Activated CD8-positive, alpha-beta memory T cell treated with anti-CD3 and anti-CD28 coated beads for 36 hours (primary cell): ENCODE results near the gene KCNQ1. TPM values are rescaled to one million over a fixed set of nuclear protein-coding genes. Genes with fewer than 3 reads are reported as not detected.

Experiments
- CTCF ChIA-PET: fragments of 350-600 bp; sonication (Branson Sonifier 250); formaldehyde crosslinking; loops from one replicate; lab custom pipeline; 2021; ENCODE audit warnings: antibody characterized with exemption; lab: Charles Lee
- POLR2A ChIA-PET: fragments of 350-600 bp; sonication (Branson Sonifier 250); formaldehyde crosslinking; loops from one replicate; lab custom pipeline; 2021; ENCODE audit warnings: antibody characterized with exemption; lab: Charles Lee
- total RNA-seq, 2 experiments: library from RNA; stranded (reverse); gene quantifications; one replicate each; pipeline ENCODE4 v1.2.3, GENCODE V29; 2021

Gene KCNQ1
- total RNA-seq, 2 experiments from 2014 or later, result 3.1 to 3.9 TPM

DNA sequence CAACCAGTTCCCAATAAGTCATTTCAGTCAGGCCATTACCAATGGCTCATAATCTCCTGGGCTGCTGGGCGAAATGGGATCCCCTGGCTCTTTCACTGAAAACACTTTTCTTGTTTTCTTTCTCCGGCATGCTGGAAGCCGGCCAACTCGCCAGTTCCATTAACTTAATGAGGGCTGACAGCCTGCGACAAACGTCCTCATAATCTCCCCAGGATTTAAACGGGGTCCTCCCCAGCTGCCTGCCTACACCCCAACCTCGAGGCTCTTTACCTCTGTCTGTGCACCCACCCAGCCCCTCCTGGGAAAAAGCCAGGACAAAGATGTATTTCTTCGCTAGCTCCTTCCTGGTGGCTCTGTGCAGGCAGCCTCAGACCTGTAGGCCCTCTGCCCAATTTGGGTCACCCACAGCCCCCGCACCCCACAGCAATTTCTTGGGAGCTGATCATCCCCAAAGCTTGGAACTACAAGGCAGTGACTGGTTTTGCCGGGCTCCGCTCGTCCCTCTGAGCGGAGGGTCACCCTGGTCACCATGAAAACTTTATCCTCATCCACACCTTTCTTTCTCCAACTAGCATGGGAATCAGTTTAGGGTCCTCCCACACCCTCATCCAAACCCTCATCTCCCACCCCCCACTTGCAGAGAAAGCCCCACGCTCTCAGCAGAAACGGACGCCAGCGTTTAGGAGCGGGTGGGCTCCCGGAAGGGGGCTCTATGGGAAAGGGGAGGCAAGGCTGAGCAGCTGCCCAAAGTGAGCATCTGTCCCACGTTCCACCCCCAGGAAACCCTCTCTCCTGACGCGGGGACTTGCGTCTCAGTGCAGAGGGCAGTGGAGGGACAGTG, 306.1 kb downstream of the KCNQ1 start:
- POLR2A ChIA-PET, result no interaction called here
- CTCF ChIA-PET, result no interaction called here

- ChIA-PET POLR2A (no interaction called here), CTCF (no interaction called here)
Measured at GRCh38 chr11:2751523-2752203, 306.9 kb downstream of the KCNQ1 start.

DNA sequence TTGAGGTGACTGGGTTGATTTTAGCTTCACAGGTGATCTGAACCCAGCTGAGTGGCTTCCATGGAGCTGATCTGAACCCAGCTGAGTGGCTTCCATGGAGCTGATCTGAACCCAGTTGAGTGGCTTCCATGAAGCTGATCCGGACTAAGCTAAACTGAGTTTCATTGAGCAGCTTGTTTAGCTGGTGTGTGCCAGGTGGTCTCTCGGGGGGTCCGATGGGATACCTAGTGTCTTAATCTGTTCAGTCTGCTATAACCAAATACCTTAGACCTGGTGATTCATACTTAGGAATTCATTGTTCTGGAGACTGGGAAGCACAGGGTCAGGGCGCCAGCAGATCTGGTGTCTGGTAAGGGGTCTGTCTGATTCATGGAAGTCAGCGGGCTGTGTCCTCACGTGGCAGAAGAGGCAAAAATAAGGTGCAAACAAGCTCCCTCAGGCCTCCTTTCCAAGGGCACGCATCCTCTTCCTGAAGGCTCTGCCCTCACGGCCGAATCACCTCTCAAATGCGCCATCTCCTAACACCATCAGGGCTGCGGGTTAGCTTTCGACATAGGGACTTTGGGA, 307.5 kb downstream of the KCNQ1 start:
- POLR2A ChIA-PET, result no interaction called here
- CTCF ChIA-PET, result no interaction called here

DNA sequence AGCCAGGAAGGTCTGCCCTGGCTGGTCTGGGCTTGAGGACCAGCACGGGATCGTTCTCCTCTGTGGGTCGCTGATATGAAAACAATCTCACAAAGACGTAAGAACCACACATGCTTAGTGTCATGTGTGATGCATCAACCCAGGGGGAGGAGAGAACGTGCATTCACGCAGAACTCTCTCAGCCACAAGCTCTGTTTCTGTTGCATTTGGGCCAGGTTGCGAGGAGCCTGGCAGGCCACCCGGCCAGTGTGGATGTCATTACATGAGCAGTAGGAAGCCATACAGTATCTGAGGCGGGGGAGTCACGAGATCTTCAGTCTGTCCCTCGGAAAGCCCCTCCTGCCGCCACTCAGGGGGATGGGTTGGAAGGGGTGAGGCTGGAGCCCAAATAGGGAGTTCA, 308.1 kb downstream of the KCNQ1 start:
- ChIA-PET CTCF (no interaction called here), POLR2A (no interaction called here)

DNA sequence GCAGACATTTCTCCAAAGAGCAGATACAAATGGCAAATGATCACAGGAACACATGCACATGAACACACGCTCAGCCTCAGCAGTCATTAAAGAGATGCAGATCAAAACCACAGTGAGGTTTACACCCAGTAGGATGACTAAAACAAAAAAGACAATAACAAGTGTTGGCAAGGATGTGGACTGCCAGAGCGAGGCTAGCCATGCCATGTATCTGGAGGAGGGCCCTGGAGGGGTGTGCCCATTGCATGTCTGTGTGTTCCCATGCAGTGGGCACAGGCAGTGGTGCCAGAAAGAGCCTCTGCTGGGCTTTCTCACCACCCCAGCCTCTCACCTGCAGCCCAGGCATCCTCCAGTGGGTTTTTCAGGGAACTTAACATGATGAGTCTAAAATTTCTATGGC, 309.2 kb downstream of the KCNQ1 start:
- ChIA-PET POLR2A (no interaction called here), CTCF (no interaction called here)

- POLR2A ChIA-PET, result no interaction called here
- CTCF ChIA-PET, result no interaction called here
Measured at GRCh38 chr11:2755071-2755470, 310.3 kb downstream of the KCNQ1 start.

DNA sequence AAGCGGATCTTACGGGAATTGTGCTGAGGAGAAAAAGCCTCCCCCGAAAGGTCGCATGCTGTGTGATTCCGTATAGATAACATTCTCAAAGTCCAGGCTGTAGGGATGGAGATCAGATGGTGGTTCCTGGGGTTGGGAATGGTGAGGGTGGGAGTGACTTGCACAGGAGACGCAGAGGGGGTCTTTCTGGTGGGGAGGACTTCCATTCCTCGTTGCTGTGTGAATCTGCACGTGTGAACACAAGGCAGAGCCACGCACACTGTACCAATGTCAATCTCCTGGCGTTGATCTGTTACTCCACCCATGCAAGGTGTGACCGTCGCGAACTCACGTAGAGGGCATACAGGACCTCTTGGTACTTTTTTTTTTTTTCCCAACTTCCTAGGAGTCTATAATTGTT, 313.9 kb downstream of the KCNQ1 start:
- CTCF ChIA-PET, result no interaction called here
- POLR2A ChIA-PET, result no interaction called here

- ChIA-PET CTCF (no interaction called here), POLR2A (no interaction called here)
Measured at GRCh38 chr11:2759228-2760195, 314.7 kb downstream of the KCNQ1 start.

GRCh38 chr11:2760196-2760871, 315.5 kb downstream of the KCNQ1 start:
- ChIA-PET CTCF (no interaction called here), POLR2A (no interaction called here)

GRCh38 chr11:2761131-2762030, 316.6 kb downstream of the KCNQ1 start:
- POLR2A ChIA-PET, result no interaction called here
- CTCF ChIA-PET, result no interaction called here

GRCh38 chr11:2762031-2762380, 317.2 kb downstream of the KCNQ1 start:
- CTCF ChIA-PET, result no interaction called here

DNA sequence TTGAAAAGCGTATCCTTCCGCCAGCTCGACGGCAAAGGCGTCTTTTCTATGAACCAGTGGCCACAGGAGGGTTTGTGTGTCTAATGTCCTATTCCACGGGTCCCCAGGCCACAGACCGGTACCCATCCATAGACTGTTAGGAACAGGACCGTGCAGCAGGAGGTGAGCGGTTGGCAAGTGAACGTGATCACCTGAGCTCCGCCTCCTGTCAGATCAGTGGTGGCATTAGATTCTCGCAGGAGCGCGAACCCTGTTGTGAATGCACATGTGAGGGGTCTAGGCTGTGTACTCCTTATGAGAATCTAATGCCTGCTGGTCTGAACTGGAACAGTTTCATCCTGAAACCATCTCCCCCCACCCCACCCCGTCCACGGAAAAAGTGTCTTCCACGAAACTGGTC, 317.6 kb downstream of the KCNQ1 start:
- ChIA-PET CTCF (no interaction called here), POLR2A (no interaction called here)

More at GRCh38 chr11:2762031-2762380, 317.2 kb downstream of the KCNQ1 start:
- POLR2A ChIA-PET, result no interaction called here

DNA sequence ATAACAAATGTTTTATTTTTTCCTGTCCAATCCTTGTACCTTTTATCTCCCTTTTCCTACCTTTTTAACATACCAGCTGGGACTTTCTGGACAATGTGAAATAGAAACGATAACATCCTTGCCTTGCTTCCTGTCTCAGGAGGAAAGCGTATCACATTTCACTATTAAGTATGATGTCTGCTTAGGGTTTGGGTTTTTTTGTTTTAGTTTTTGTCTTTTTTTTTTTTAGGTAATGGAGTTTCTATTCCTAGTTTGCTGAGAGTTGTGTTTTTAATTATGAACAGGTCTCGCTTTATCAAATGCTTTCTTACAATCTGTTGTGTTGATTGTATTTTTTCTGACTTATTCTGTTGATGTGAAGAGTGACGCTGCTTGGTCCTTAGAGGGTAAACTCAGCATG, 319.2 kb downstream of the KCNQ1 start:
- ChIA-PET POLR2A (no interaction called here), CTCF (no interaction called here)

GRCh38 chr11:2765491-2765890, 320.7 kb downstream of the KCNQ1 start:
- CTCF ChIA-PET, result no interaction called here
- POLR2A ChIA-PET, result no interaction called here

- POLR2A ChIA-PET, result no interaction called here
- CTCF ChIA-PET, result no interaction called here
Measured at GRCh38 chr11:2766166-2766565, 321.4 kb downstream of the KCNQ1 start.

- CTCF ChIA-PET, result no interaction called here
Measured at GRCh38 chr11:2767071-2767470, 322.3 kb downstream of the KCNQ1 start.

DNA sequence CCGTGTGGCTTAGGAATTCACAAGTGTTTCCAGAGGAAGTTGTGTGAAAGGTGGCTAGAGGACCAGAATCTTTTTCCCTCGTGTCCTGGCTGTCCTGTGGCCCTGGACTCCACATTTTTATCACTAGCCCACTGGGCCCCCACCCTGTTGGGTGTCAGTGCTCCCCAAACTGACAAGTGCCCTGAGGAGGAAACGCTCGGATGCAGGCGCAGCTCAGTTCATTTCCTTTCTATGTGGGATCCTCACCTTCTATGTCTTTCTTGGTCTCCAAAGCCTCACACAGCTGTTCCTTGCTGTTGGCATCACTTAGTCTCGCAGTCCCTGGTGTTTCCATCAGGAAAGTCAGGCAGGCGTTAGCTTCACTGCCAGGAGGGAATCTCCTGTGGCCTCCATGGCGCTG, 323.0 kb downstream of the KCNQ1 start:
- CTCF ChIA-PET, result no interaction called here
- POLR2A ChIA-PET, result no interaction called here

More at GRCh38 chr11:2767071-2767470, 322.3 kb downstream of the KCNQ1 start:
- POLR2A ChIA-PET, result no interaction called here
